22Rv1 (cell line): ENCODE results near the gene RIMS4.

Experiments
- CTCF ChIP-seq: fragments of 450-650 bp; IDR thresholded peaks from 2 replicates; pipeline ENCODE4 v1.5.1; 2017; ENCODE audit warnings: mild to moderate bottlenecking
- ZFX ChIP-seq: fragments of 450-650 bp; IDR thresholded peaks from 2 replicates; pipeline ENCODE4 v1.6.1; 2017; ENCODE audit warnings: antibody characterized with exemption, borderline replicate concordance

GRCh38 chr20:44805335-44805978, 4.9 kb downstream of the RIMS4 start:
- TF ChIP-seq CTCF (no peak), ZFX (no peak)
